A204.1 (cell line): Measurements from ENCODE around the gene WWOX.

Source experiments
- FAIRE-seq: peaks from 2 replicates; lab custom pipeline; 2012; peaks lifted over from hg19 to GRCh38; lab: Jason Lieb, UNC

Gene WWOX

DNA sequence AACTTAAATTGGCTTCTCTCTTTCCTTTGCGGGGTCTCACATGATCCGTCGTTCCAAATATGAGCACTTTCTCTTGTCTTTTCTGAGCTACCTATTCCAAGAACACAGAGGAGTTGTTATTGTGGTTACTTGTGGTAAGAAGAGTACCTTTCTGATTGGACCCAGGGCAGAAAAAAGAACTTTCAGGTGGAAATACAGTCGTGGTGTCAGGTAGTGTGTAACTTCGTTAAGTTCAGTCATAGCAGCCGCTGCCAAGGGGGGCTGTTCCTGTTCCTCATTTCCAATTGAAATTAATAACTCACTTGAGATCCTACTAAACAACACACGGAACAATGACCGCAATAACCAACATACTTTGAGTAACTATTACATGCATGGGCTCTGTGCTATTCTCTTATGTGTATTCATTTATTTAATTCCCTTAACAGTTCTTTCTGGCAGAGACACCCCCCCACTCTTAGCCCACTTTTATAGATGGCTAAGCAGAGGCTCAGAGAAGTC is 819.4 kb downstream of the WWOX start:
- FAIRE-seq = no peak

DNA sequence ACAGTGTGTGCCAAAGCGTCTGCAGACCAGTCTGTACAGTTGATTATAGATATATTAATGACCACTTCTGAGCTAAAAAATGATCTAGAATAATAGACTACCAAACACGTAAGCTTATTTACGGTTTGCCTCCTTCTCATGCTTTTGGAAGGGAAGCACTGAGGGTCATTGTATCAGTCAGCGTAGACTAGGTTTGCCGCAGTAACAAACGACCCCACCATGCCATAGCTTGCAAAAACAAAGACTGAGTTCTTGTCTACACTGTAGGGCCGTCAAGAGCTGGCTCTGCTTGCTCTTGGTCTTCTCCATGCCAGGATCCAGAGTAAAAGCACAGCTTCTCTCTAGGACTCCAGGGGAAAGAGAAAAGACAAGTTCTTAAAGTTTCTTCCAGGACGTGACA is 820.4 kb downstream of the WWOX start:
- no peak for FAIRE-seq

DNA sequence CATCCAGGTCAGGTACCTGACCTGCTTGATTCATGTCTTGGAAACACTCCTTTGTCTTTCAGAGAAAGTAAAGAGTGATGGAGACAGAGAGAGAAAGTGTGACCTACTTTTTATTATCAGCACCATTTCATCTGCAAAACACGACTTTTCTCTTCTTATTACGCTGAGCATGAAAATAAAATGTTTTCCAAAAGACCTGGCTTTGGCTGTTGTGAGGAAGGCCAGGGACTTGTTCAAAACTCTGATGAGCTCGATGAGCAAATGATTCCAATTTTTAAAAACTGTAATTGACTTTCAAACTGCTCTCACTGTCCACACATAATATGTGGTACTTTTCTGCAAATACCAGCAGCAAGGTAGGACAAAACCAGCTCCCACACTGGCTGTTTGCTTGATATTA is 821.2 kb downstream of the WWOX start:
- no peak for FAIRE-seq

DNA sequence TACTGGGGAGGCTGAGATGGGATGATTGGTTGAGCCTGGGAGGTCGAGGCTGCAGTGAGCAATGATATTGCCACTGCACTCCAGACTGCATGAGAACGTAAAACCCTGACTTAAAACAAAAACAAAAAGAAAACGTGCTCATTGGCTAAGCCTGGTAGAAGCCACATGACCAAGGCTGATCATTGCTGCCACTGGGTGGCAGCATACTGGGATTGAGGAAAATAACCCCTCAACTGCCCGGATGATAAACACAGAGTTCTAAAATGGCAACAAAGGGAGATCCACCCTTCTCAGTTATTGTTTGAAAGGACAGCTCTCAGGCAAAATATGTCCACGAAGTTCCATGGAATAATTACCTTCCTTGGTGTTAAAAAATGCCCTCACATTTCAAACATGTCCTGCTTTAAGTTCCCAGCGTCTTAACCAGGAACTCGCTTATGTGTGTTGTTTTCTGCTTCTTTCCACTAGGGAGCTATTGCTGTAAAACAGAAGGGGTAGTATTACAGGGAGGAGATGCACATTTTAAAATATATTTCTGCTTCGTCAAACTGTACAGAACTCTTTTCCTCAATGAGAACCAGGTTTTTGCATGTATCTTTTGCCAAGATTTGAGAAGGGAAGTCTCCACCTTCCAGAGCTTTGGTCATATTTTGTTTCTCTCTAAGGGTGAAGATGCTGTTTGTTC is 825.8 kb downstream of the WWOX start:
- no peak for FAIRE-seq

DNA sequence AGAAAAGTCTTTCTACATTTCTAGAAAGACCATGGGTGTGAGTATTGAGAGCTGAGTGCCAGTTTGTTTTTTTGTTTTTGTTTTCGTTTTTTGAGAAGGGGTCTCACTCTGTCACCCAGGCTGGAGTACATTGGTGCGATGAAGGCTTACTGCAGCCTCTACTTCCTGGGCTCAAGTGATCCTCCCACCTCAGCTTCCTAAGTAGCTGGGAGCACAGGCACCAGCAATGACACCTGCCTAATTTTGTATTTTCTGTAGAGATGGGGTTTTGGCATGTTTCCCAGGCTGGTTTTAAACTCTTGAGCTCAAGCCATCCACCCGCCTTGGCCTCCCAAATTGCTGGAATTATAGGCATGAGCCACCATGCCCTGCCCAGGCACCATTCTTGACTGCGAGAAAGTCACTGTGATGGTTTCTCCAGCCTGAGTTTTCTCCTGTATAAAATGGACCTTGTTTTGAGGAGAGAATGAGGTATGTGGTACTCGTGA is 827.3 kb downstream of the WWOX start:
- FAIRE-seq = no peak

DNA sequence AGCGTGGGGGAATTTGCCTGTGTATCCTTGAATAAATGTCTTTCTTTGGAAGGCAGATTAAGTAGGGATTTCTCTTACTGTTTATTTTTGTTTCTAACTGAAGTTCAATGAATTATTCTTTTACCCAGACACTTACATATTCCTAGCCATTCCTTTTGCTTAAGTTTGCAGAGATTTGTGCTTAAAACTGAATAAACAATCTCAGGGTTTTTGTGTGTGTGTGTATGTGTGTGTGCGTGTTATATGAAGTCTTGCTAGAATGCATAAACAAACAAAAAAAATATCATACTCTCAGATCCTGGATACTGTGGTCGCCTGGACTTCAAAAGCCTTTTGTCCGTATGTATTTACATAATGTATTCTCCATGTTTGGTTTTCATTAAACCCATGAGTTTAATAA is 828.3 kb downstream of the WWOX start:
- no peak for FAIRE-seq

DNA sequence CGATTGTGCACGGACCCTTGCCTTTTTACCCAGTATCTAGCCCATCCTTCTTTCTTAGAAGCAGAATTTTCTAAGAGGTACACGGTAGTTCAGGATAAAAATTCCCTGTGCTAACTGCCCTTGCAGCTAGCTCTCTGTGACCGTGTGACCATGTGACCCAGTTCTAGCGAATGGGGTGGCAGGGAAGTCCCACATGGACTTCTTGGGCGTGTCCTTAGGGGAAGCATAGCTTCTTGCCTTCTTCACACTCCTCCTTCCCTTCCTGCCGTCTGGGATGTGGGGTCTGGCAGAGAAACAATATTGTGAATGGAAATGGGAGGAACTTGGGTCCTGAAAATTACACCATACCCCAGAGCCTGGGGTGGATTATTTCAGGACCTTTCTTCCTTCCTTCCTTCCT is 830.4 kb downstream of the WWOX start:
- no peak for FAIRE-seq

DNA sequence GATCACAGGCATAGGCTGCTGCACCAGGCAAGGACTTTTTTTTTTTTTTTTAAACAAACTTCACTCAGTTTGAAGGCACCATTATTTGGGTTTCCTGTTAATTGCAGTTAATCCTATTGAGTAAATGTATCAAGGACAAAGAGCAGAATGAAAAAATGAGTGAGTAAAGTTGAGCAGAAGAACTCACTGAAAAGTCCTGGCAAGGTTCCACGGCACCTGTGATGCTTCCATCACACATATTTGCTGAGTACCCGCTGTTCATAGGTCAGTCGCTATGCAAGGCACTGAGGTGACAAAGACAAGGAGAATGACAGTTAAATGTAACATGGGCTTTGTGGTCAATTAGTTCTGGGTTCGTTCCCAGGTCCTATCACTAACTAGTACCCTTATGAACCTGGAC is 831.1 kb downstream of the WWOX start:
- FAIRE-seq = no peak

DNA sequence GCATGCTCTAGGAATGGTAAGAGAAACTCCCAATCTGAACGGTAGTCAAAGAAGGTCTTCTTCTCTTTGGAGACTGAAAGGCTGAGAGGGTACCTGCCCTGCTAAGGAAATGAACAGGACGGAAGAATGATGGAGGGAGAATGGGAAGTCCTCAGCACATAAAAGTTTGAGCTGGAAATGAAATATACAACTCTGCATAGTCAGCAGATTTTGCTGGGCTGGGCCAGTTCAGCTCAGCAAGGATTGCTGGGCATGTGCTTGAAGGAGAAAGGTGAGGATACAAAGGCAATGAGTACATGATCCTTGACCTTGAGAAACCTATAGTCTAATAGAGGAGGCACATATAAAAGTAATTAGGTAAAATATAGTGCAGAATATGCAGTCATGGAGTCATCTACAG is 831.8 kb downstream of the WWOX start:
- FAIRE-seq = no peak

DNA sequence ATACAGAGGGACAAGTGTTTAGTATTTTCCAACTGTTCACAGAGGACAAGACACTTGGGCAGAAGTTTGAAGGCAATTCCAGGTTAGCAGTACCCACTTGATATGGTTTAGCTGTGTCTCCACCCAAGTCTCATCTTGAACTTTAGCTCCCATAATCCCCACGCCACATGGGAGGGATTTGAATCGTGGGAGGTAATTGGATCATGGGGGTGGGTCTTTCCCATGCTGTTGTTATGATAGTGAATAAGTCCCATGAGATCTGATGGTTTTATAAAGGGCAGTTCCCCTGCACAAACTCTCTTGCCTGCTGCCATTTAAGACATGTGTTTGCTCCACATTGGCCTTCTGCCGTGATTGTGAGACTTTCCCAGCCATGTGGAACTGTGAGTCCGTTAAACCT is 832.2 kb downstream of the WWOX start:
- FAIRE-seq = no peak

DNA sequence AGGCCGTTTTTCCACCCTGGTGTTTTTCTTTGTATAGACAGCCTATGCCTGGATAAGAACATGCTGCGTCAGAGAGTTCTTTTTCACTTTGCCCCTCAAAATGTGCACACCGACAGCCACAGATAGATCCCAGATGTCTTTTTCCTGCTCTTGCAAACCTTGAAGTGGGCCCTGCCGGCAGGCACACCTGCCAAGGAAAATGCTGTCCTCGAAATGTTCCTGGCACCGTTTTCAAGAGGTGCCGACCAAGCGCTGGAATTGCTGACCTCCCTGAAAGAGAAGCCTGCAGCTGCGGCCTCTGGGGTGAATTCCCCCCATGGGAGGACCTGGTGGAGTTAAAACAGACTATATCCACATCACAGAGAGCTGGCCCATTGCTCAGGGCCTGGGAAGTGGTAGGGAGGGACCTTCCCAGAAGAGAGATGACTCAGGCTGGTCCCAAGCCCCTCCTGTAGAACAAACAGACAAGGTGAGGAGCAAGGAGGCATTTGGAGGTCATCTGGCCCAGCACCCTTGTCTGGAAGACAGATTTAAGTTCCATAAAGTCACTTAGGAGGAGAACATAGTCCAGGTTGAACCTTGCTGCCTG is 833.0 kb downstream of the WWOX start:
- no peak for FAIRE-seq

DNA sequence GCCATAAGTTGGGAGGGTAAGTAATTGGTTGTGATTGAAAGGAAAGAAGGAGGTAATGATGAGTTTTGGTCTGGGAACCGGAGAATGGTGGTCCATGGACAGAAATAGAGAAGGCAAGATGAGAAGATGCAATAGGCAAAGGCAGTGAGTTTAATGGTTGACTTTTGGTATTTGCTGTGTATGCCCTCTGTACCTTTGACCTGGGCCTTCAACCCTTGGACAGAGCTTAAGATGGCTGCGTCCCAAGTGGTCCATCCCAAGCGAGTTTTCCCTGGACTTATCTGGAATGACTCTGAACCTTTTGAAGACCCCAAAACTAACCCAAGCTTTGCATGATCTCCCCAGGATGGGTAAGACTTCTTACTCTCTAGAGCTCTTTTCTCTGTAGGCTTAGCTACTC is 836.6 kb downstream of the WWOX start:
- no peak for FAIRE-seq

DNA sequence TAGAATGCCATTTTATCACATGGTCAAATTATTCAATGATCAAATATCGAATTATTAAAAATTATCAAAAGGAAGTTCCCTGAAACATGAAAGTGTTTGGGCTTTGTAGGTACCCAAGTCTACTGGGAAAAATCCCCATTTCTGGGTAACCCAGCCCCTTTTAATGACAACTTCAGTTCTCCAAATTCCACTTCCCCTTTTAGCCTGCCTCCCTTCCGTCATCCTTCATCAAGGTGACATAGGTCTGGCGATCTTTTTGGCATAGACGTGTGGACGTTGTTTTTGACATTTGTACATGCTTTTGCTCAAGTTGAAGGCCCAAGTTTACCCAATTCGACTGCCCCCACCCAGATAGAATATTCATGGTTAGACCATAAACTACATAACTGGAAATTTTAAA is 840.1 kb downstream of the WWOX start:
- no peak for FAIRE-seq

DNA sequence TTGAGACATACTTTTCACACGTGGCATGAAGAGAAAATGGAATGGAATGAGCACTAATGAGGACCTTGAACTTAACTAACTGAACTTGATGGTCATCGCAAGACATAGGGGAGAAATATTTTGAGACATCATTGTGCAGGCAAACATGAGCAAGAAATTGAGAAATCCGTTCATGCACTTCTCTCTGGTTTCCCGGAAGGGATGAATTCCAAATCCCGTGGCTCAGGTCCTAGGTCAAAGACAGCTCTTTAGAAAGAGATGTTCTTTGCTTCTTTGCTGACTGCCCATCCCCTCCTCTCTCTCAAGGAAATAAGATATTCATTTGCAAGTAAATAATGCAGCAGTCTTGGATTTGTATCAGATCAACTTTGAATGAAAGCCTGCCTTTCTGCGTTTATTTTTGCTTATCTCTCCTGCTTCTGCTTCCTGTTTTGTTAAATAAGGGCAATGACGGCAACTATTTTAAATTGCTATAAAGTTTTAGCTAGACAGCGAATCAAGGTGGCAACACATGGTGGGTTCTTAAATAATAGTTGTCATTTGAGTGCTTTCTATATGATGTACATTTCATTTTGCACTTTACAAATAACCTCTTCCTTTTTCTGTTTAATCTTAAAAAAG is 843.3 kb downstream of the WWOX start:
- no peak for FAIRE-seq

DNA sequence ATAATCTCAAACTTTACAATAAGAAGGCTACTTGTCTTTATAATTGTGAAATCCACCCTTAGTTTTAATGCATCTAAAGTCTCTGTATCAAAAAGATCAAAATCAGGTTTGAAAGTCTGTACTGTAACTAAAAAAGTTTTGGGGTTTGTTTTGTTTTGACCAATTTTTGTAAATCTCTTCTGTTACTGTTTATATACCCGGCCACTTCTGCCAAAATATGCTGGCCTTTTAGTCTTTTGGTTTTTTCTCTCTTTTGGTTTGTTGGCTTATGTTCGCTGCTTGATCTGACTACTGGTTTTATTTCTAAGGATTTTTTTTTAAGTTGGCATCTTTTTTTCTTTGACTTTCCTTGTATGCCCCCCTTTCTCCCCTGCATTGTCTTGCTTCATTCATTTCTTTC is 845.9 kb downstream of the WWOX start:
- FAIRE-seq = no peak

DNA sequence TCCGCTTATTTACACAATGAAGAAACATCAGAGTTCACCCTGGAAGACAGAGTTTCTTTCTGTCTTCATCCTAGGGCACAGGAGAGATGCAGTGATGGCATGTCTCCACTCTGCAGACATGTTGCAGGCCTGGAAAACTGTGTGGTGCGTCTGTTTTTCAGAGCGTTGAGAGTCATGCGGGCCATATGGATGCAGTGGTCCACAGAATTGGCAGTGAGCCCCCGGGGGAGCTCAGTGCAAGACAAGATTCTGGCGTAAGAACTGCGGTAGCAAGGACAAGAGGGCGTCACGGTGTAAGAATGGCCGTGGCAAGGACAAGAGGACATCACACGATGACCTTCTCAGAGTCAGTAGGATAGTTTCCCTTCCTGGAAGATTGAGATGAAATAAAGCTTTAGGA is 847.1 kb downstream of the WWOX start:
- no peak for FAIRE-seq

DNA sequence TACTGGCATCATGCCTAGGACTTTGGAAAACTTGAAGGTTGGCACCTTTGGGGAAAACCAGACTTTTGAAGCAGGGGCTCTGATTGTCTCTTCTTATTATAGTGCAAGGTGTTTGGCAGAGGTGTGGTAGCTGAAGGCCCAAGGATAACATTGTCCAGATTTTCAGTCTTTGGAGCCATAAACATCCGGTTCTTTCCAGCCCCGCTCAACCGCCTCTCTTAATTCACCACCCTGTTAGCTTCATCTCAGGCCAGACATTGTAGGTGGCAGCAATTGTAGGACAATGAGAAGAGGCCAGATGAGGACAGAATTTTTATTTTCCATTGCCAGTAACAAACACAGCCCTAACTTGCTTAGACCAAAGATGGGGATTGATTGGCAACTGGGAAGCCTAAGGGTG is 851.3 kb downstream of the WWOX start:
- FAIRE-seq = no peak

DNA sequence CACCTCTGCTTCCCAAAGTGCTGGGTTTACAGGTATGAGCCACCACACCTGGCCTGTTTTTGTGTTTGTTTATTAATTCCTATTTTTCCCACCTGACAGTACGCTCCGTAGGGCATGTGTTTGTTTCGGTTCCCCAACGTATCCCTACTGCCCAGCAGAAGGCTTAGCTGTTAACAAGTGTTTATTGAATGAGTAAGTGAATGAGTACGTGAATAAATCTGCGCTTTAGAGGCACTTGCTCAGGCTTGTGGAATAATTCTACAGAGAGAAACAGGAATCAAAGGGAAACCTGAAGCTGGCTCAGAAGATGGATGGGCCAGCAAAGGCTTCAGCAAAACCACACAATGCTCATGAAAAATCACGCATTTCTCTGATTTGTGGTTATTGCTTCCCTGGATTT is 853.2 kb downstream of the WWOX start:
- no peak for FAIRE-seq

DNA sequence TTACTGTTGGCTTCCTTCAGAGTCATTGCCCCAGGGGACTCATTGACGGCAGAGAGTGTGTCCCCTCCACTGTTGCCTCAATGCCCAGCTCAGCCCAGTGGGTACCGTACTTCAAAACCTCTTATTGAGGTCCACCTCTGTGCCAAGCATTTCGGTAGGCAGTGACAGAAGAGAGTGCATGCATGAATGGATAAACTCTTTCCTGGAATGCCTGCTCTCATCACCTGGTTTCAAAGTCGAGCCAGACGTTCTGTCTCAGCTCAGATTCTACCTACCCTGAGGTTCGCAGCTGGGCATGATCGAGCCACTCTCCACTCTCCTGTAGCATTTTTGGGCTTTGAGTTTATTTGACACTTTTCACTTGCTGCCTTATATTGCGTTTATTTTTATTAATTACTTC is 854.1 kb downstream of the WWOX start:
- no peak for FAIRE-seq

DNA sequence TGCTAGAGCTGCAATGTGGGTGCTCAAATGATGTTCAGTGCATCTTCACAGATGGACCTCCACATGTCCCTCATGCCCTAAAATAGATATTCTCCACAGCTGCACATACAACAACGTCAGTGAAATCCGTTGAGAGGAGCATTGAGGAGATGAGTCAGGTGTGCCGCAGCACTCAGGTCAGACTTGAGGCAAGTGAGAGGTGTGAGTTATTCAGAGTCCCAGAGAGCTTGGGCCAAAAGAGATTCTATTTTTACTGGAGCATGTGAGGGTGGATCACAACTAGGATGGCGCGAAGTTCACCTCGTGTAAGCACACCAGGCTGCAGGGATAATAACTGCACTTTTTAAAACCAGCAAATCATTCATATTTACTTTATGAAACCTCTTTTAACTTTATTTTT is 855.8 kb downstream of the WWOX start:
- no peak for FAIRE-seq

DNA sequence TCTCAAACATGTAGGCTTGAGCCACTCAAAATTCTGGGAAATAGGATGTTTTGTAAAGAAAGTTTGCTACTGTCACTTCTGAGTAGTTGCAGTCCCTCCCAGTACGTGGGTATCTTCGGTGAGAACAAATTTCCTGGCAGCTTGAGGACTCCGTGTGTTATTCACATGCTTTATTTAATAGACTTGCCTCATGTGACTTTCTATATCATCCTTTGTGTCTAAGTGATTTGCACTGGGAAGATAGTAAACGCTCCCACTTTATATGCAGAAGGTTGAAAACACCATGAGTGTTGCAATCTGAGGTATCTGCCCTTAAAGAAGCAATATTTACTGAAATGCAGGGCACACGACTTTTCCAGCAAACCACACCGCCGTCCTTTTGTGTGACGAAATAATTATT is 857.4 kb downstream of the WWOX start:
- FAIRE-seq = no peak

DNA sequence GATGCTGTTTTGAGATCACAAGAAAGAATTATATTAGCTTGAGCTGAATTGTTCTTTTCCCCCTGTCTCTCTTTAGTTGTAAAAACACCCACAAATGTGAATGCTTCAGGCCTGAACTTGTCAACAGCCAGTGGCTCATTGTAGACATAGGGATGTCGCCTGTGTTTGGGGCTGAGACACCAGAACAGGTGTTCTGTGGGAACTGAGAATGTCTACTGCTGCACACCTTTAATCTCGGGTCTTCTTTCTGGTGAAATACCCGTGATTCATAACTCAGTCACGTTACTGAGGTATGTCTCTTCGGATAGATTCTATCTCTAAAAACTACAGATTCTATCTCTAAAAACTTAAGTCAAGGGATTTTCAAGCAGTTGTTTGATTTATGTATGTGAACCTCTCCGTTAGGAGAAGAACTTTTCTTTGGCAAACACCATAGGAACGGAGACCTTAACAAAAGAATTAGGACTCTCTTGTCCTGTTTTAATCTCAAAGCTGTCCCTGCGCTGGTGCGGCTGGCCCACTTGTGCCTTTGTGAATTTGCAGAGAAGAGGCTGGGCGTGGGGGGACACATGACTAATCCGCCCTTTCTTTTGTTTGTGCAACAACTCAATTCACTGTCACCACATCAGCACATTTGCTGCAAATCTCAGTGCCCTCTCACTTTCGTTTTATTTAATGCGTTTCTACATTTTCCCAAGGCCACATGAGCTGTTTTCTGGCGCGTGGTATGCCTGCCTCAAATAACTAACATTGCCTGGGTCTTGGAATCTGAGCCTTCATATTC is 858.1 kb downstream of the WWOX start:
- FAIRE-seq = no peak

DNA sequence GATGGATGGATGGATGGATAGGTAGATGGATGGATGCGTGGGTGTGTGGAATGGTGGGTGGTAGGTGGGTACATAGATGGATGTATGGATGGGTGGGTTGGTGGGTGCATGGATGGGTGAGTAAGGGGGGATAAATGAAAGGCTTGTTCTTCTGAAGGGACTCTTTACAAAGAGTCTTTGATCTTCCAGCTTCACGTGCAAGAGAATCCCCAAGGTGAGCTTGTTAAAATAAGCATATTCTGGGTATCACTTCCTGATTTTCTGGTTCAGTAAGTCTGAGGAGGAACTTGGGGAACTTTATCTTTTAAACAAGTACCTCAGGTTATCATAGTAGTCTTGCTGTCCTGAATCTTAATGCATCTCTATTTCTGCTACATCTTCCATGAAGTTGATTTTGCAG is 862.0 kb downstream of the WWOX start:
- no peak for FAIRE-seq
